Activated CD8-positive, alpha-beta memory T cell treated with anti-CD3 and anti-CD28 coated beads for 24 hours (primary cell): ENCODE data around the gene SRSF9.
"Not testable (repeated sequence)": the region's sequence is repeated elsewhere in the genome, so short reads cannot be mapped to it uniquely, and the experiment has no call there.

Experiments
- DNase-seq: peaks from one replicate; pipeline ENCODE4 v3.0.0-alpha.2; 2020

SRSF9 gene

DNA sequence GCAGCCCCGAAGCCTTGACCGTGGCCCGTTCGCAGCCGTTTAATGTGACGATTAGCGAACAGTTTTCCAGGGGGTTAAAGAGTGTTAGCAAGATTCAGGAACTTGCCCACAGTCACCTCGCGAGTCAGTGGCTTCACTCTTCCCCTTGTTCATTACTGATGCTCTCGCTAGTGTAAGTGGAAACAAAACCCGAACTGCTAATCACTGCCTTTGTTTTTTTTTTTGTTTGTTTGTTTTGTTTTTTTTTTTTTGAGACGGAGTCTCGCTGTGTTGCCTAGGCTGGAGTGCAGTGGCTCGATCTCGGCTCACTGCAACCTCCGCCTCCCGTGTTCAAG is 22.7 kb downstream of the SRSF9 start:
- not testable (repeated sequence) for DNase-seq

DNA sequence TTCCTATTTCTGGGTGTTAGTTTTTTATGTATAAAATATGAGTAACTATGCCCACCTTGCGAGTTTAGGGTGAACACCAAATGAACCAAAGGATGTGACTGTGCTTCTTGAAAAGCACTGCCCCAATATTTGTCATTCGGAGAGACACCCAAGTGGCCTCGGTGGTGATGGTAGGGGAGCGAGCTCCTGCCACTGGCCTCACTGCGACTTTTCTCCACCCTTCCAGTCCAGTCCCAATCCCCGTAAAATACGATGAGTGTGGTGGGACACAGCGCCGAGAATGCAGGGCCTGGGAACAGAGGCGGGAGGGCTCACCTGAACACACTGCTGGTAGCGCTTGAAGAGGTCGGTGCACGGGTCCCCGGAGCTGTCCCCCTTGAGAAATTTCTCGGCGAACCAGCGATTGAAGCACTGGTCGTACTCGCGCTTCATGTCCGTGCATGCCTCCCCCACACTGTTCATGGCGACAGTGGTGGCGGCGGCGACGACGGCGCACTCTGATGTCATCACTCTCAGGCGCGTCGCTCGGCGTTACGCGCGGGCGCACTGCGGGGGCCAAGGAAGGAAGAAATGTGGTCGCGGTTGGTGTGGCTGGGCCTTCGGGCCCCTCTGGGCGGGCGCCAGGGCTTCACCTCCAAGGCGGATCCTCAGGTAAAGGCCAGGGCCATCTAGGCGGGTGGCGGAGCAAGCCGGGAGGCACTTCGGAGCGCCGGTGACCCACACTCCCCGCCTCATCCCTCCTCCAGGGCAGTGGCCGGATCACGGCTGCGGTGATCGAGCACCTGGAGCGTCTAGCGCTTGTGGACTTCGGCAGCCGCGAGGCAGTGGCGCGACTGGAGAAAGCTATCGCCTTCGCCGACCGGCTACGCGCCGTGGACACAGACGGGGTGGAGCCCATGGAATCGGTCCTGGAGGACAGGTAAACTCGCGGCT is 23.4 kb downstream of the SRSF9 start, which contains the start of the genes GATC and TRIAP1:
Gene GATC (plus strand): TSS at position 534 of the 933 bp plus-strand sequence. CDS start 37 bp downstream, at position 571.
Gene TRIAP1 (minus strand): TSS at position 474 of the 933 bp plus-strand sequence. CDS start 12 bp downstream, at position 462.
- DNase-seq, result peak; percentile 97

DNA sequence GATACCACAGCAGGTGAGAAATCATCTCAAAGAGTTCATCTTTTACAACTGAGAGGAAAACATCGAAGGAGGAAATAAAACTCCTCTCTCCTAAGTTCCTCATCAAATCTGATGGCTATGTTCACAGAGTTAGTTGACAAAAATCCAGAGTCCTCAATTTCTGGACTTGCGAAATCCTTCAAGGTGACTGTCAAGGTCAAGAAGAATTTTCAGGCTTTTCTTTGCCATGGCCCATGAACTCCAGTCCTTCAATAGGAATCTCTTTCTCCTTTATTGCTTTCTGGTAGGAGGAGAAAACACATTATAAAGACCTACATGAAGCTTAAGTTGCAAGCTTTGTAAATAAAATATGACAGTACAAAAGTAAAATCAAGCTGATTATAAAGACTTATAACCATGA is 24.9 kb downstream of the SRSF9 start:
- no peak for DNase-seq

DNA sequence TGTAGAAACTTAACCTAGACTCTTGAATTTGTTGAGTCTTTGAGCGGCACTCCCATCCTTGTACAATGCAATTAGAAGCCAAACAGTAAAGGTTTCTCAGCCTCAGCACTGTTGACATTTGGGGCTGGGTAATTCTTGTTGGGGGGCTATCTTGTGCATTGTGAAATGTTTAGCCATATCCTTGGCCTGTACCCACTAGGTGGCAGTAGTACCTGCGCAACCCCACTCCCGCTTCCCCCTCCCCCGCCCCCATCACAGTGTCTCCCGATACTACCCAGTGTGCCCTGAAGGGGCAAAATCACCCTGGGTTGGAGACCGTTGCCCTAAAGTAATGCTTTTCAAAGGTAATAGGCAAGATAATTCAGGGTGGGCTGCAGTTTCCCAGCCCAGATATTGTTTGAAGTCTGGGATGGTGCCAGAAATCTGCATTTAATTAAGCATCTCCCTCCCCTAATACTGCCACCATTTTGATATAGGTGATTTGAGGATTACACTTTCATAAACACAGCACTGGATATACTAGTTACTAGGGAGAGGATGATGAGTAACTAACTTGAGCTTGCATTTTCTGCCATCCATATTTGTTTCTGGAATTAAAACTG is 29.8 kb downstream of the SRSF9 start:
- peak; percentile 83 for DNase-seq

DNA sequence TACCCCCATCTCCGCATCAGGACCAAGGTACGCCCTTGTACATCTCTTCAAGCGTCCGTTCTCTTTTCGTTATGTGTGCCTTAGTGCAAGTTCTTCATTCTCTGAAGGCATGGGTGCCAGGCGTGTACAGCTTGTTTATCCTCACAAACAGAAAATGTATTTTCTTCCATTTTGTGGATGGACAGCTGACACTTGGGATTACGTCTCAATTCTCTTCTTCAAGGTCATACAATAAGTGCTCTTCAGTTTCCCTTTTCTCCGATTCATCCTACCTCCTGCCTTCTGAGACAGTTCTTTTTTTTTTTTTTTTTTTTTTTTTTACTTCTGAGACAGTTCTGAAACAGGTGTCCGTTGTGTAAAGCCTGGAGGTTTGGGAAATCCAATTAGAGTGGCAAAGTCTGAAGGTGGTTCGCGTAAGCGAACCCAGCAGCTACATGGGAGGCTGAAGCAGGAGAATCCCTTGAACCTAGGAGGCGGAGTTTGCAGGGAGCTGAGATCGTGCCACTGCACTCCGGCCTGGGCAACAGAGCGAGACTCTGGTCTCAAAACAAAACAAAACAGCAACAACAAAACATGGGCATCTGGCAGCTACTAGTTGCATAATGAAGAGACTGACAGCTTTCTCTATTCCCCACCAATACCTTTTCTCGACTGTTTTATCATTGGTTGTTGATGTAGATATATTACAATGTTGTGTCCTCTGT is 30.9 kb downstream of the SRSF9 start:
- DNase-seq, result no peak

DNA sequence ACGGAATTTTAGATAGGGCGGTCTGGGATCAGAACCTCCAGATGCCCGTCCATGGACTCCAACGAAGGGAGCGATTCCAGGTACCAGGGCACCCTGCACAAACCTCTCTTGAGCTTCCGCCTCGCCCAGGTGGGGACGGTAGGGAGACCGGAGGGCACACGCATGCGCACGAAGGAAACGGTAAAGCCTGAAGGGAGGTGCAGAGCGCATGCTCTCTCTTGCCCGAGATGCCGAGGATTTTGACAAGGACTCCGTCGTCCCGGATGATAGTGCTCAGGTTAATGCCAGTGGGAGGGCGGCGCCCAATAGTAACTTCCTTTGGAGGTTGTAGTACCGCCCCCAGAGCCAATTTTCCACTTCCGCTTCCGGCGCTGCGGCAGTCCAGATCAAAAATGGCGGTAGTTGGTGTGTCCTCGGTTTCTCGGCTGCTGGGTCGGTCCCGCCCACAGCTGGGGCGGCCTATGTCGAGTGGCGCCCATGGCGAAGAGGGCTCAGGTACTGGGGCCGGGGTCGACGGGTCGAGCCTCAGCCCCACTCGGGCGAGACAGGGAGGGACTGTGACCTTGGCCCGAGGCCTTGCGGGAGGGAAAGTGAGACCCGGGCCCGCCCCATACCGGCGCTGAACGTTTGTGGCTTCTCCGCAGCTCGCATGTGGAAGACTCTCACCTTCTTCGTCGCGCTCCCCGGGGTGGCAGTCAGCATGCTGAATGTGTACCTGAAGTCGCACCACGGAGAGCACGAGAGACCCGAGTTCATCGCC is 31.6 kb downstream of the SRSF9 start, which contains the start of gene COX6A1:
Gene COX6A1 (plus strand): TSS at position 379 of the 760 bp plus-strand sequence. CDS start 14 bp downstream, at position 393.
- peak; percentile 95 for DNase-seq

DNA sequence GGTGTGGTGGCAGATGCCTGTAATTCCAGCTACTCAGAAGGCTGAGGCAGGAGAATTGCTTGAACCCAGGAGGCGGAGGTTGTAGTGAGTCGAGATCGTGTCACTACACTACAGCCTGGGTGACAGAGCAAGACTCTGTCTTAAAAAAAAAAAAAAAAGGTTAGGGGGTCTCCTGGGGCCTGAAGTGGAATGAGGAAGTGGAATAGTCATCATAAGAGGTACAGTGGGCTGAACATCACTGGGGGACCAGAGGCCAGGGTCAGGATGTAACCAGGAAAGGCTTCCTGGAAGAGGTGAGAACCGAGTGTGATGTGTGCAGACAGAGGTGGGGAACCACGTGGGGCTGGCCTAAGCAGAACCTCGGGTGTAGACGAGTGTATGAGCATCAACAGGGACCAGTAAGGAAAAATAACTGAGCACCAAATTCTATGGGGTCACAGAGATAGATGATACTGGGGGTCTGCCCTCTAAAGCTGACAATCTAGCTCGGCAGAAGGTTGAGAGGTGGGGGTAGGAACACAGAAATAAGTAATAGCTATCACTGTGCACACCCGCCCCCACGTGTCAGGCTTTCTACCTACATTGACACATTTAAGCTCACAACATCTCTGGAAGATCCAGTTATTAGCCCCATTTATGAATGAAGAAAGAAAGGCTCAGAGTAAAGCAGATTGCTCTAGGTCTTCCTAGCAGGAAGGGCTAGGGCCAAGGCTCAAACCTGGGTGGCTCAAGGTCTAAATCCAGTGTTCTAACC is 36.6 kb downstream of the SRSF9 start:
- DNase-seq, result no peak

DNA sequence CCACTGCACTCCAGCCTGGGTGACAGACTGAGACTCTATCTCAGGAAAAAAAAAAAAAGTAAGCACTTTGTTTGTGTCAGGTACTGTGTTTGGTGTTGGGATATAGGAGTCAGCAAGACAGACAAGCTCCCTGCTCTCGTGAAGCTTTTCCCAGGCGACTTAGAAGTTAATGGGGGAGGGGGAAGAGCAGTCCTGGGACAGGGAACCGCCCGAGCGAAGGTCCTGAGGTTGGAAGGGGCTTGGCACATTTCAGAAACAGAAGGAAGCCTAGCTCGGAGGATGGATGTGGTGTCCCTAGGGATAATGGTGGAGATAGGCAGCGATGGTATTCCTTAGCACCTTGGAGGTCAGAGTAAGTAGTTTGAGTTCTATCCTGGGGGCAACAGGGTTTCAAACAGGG is 40.2 kb downstream of the SRSF9 start:
- DNase-seq, result no peak

DNA sequence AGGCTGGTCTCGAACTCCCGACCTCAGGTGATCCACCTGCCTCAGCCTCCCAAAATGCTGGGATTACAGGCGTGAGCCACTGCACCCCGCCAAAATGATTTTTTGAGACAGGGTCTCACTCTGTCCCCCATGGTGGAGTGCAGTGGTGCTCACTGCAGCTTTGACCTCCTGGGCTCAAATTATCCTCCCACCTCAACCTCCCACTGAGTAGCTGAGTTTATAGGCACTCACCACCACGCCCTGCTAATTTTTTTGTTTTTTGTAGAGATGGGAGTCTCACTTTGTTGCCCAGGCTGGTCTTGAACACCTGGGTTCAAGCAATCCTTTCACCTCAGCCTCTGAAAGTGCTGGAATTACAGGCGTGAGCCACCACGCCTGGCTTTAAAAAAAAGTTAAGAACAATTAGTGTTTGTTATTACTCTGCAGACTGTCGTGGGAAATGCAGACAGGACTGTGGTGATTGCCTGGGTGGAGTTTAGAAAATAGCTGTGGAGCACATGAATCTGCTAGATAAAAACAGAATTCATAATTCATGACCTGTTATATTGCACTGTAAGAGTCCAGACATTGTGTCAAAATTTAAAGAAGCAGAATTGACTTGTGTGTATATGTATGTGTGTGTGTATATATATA is 40.8 kb downstream of the SRSF9 start:
- no peak for DNase-seq

DNA sequence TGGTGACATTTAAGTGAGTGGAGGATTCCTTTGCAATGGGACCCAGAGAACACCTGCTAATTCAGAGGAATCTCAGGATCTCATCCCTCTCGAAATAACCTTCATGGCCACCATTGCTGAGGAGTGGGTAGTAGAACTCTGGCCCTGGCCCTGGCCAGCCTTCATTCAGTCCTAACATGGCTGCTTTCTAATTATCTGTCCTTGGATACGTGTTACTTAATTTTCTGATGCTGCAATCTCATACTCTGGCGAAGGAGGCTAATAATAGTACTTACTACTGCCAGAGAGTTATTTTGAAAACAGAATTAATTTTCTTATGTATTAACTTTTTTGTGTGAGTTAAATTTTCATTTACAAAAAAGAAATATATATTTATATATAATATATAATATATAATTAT is 43.8 kb downstream of the SRSF9 start:
- DNase-seq, result no peak

DNA sequence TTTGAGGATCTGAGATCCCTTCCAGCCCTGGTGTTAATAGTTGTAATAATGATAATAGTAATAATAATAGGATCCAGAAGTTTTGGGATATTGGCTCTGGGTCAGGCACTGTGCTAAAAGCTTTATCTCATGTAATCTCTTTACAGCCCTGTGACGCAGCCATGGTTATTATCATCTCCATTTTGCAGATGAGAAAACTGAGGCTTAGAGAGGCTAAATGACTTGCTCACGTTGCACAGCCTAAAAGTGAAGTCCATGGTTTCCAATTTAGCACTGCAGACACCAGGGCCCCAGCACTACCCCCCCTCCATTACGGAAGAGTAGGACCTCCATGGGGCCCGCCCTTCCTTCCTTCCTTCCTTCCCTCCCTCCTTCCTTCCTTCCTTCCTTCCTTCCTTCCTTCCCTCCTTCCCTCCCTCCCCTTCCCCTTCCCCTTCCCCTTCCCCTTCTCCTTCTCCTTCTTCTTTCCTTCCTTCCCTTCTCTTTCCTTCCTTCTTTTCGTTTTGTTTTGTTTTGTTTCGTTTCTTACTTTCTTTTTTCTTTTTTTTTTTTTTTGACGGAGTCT is 46.6 kb downstream of the SRSF9 start:
- no peak for DNase-seq

DNA sequence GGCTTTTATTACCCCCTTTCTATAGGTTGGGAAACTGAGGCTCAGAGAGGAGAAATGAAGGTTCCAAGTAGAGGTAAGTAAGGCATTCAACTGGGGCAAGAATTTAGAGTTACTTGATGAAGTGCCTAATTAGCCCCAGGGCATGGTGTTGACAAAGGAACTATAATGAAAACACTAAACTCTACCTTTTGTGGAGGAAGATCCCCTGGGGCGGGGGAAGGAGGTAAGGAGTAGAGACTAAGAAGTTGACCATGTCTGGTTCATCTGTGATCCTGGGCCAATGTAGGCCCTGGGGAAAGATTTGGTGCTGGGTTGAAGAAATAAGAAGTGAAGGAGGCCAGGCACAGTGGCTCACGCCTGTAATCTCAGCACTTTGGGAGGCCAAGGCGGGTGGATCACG is 47.8 kb downstream of the SRSF9 start:
- no peak for DNase-seq

DNA sequence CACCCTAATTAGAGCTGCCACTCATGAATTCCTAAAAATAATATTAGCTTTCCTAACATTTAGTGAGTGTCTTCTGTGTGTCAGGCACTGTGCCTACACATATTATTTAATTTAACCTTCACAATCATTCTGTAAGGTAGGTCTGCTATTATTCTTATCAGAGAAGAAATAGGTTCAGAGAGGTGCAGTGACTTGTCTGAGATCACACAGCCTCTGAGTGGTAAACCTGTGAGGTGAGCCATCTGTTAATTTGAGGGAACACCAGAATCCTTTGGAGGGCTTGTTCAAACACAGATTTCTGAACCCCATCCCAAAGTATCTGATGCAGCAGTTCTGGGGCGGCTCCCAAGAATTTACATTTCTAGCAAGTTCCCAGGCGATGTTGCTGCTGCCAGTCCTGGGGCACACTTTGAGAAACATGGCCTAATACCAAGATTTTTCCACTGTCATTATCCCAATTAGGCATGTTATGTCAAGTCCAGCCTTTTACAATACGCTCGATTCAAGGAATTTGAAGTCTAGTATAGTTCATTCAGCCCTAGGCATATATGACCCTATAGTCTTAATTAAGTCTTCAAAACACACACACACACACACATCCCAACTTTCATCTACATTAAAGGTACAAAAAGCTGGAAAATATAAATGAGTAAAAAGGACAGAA is 51.5 kb downstream of the SRSF9 start:
- no peak for DNase-seq

DNA sequence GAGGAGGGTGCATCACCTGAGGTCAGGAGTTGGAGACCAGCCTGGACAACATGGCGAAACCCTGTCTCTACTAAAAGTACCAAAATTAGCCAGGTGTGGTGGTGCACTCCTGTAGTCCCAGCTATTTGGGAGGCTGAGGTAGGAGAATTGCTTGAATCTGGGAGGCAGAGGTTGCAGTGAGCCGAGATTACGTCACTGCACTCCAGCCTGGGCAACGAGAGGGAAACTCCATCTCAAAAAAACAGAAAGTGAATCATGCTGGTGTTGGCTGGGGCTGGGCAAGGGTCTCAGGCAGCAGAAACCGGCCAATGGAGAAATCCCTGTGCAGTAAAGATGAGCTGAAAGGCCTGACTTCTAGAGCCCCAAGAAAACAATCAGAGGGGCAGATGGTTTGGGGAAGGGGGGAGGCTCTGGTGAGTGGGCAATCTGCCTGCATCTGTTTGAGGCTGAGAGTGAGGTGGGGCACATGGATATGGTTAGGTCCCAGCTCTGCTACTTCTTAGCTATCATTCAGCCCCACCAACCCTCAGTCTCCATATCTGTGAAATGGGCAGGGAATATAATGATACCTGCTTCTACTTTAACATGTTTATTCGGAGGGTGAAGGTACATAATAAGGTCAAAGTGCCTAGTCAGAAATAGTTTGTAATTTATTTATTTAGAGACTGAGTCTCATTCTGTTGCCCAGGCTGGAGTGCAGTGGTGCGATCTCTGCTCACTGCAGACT is 52.9 kb downstream of the SRSF9 start:
- DNase-seq, result no peak

DNA sequence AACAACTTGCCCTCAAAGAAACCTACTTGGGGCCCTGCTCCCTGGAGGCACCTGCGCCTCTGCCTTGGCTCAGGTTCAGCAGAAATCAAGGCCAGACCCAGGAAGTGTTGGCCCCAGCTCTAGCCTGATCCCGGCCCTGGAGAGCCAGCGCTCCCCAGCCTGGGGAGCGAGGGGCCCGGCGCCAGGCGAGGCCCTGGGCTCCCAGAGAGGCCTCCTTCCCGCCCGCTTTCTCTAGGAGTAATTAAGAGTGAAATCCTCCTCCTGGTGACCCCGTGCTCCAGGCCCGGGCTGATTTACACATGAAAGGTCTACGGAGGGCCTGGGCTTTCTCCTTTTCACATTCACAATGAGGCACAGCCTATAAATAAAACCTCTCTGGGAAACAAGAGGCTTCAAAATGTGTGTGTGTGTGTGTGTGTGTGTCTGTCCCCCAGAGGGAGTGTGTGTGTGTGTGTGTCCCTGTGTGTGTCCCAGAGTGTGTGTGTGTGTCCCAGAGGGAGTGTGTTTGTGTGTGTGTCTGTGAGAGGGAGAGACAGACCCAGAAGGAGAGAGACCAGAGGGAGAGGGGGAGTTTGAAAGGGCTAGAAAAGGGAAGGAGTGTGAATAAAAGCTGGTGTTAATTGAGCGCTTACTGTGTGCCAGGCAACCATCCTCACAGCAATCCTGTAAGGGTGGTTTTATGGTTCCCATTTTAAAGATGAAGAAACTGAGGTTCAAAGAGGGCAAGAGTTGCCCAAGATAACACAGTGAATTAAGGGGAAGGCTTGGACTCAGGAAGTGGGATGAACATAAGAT is 55.5 kb downstream of the SRSF9 start:
- DNase-seq, result no peak

DNA sequence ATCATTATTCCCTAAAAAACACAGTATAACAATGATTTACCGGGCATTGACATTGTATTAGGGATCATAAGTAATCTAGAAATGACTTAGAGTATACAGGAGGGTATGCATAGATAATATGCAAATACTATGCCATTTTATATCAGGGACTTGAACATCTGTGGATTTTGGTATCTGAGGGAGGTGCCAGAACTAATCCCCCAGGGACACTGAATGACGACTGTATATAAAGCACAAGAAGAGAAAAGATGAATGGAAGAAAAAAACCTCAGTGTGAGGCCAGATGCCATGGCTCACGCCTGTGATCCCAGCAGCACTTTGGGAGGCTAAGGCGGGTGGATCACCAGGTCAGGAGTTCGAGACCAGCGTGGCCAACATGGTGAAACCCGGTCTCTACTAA is 57.1 kb downstream of the SRSF9 start:
- no peak for DNase-seq
